Coronary artery (tissue), 2 donors: ENCODE results near the gene FHAD1.

Source experiments
- DNase-seq: peaks from one replicate; pipeline ENCODE4 v3.0.0-alpha.2; 2017; ENCODE audit warnings: low spot score
- H3K27ac ChIP-seq, 2 donors: fragments of 200-600 bp; sonication (generic); one replicate each; pipeline ENCODE4 v1.5.1; 2016 to 2019
- H3K4me3 ChIP-seq: fragments of 200-600 bp; sonication (generic); 2 replicates; pipeline ENCODE4 v1.5.1; 2016; ENCODE audit warnings: mild to moderate bottlenecking, moderate library complexity
- CTCF ChIP-seq: fragments of 200-600 bp; sonication (generic); IDR thresholded peaks from one replicate; pipeline ENCODE4 v1.5.1; 2019; ENCODE audit warnings: antibody characterized with exemption

Gene FHAD1

GRCh38 chr1:15282810-15283474, 35.9 kb downstream of the FHAD1 start:
- H3K4me3 ChIP-seq, result no peak overlapping the region
- H3K27ac ChIP-seq, result no peak overlapping the region
- DNase-seq, result no peak
- TF ChIP-seq CTCF, result no peak

- DNase-seq, result no peak
- H3K27ac ChIP-seq, result no peak overlapping the region
- H3K4me3 ChIP-seq, result no peak overlapping the region
- no peak for TF ChIP-seq CTCF
Observed at GRCh38 chr1:15283526-15283925, 36.5 kb downstream of the FHAD1 start.

- Histone ChIP-seq H3K4me3 (no peak overlapping the region), H3K27ac (no peak overlapping the region)
- no peak for DNase-seq
- TF ChIP-seq CTCF, result no peak
Observed at GRCh38 chr1:15286452-15286851, 39.4 kb downstream of the FHAD1 start.

GRCh38 chr1:15287035-15287979, 40.3 kb downstream of the FHAD1 start:
- TF ChIP-seq CTCF, result no peak
- DNase-seq, result no peak
- no peak overlapping the region for H3K4me3 ChIP-seq
- H3K27ac ChIP-seq, result no peak overlapping the region

- no peak for DNase-seq
- no peak for TF ChIP-seq CTCF
- H3K4me3 ChIP-seq, result no peak overlapping the region
- no peak overlapping the region for H3K27ac ChIP-seq
Observed at GRCh38 chr1:15288173-15288926, 41.3 kb downstream of the FHAD1 start.

- Histone ChIP-seq H3K27ac (no peak overlapping the region), H3K4me3 (no peak overlapping the region)
- DNase-seq, result no peak
- TF ChIP-seq CTCF, result no peak
Observed at GRCh38 chr1:15289251-15289651, 42.2 kb downstream of the FHAD1 start.
